GM10248 (cell line): Measurements from ENCODE around the gene NUDCD3.

Experiments used
- CTCF ChIA-PET: fragments of 300-600 bp; sonication (Branson Sonifier 250); formaldehyde crosslinking; extraction: SDS; loops from one replicate; lab custom pipeline; 2021; ENCODE audit warnings: antibody characterized with exemption; lab: Yijun Ruan, JAX
- POLR2A ChIA-PET: fragments of 350-650 bp; sonication (Branson Sonifier 250); formaldehyde crosslinking; extraction: SDS; loops from one replicate; lab custom pipeline; 2020; ENCODE audit warnings: antibody characterized with exemption; lab: Yijun Ruan, JAX
- DNase-seq: peaks from one replicate; pipeline ENCODE4 v3.0.0; 2012; ENCODE audit errors: extremely low spot score
- CTCF ChIP-seq: IDR thresholded peaks from 2 replicates; pipeline ENCODE4 v1.5.1; 2012; ENCODE audit warnings: mild to moderate bottlenecking, low read depth; ENCODE audit errors: extremely low read depth, missing control alignments, control extremely low read depth

NUDCD3 gene

DNA sequence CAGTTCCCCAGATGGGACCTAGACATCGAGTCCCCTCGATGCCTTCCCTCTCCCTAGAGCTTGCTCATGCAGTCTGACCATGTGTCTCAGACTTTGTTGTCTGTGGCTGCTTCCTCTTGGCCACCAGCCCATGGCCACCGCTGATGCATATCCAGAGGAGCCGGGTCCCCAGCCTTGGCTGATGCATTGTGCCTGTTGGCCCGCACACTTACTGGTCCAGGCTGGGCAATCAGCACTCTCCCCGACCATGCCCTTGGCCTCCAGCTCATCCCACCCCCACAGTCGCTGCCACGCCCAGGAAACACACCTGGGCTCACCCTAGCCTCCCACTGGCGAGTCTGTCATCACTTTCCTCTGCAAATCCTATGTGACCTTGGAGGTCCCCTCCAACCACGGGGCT, 40.5 kb upstream of the NUDCD3 start:
- POLR2A ChIA-PET = no interaction called here
- DNase-seq = no peak
- TF ChIP-seq CTCF = no peak
- CTCF ChIA-PET = no interaction called here

- ChIA-PET POLR2A (no interaction called here), CTCF (interaction anchor here (3.9 kb wide), 1 partner anchor 11 kb away, joined by 24 read pairs; no protein-coding TSS in a partner anchor)
- TF ChIP-seq CTCF = no peak
- no peak for DNase-seq
Measured at GRCh38 chr7:44524811-44525388, 34.4 kb upstream of the NUDCD3 start.

DNA sequence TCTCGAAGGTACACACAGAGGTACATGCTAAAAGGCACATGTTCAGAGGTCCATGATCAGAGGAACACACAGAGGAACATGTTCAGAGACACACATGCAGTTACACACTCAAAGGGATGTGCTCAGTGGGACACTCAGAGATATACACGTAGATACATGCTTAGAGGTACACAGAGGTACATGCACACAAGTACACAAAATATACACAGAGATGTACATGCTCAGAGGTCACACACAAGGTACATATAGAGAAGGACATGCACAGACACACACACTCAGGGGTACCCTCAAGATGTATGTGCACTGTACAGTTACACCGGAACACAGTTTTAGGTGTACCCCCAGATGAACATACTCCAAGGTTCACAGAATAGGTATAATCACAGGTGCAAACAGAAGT, 31.9 kb upstream of the NUDCD3 start:
- DNase-seq = no peak
- CTCF ChIA-PET = interaction anchor here (2.5 kb wide), 1 partner anchor 43 kb away, joined by 6 read pairs; no protein-coding TSS in a partner anchor
- POLR2A ChIA-PET = no interaction called here
- no peak for TF ChIP-seq CTCF

DNA sequence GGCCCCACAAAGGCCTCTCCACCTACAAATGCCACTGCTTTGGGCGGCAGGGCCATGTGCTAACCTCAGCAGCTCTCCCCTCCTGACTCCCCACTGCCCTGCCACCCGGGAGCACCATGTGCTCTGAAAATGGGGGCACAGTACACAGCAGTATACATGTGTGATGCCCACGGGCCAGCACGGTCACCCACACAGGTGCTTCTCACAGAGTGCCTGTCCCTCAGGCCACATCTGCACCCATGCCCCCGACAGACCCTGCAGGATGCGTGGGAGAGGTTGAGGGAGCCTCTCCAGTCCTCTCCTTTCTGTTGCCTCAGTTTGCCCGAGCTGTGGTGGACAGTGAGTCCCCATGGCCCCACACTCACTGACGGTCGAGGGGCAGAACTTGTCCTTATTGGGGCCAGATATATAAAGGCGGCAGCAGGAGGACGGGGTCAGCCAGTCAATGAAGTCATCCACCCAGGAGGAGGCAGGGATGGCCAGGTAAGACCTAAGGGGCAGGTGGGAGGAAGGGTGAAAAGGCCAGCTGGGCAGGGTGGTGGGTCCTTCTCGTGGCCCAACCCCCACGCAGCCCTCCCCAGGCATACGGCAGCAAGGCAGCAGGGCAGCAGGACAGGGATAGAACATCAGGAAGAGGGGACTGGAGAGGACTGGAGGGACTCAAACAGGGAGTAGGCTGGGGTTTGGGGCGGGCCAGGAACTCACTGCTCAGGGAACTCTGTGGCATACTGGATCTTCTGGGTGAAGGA, 31.1 kb upstream of the NUDCD3 start:
- DNase-seq = peak; percentile 12
- ChIA-PET CTCF (no interaction called here), POLR2A (no interaction called here)
- no peak for TF ChIP-seq CTCF

GRCh38 chr7:44520574-44520973, 30.1 kb upstream of the NUDCD3 start:
- ChIA-PET CTCF (interaction anchor here (0.8 to 2.1 kb wide), 2 partner anchors 9 to 14 kb away, joined by 3 to 9 read pairs; no protein-coding TSS in a partner anchor), POLR2A (no interaction called here)
- no peak for DNase-seq
- no peak for TF ChIP-seq CTCF

- TF ChIP-seq CTCF = no peak
- no peak for DNase-seq
- CTCF ChIA-PET = interaction anchor here (2.1 kb wide), 1 partner anchor 15 kb away, joined by 9 read pairs; no protein-coding TSS in a partner anchor
- POLR2A ChIA-PET = no interaction called here
Measured at GRCh38 chr7:44519546-44519945, 29.1 kb upstream of the NUDCD3 start.
